OCI-LY1 (cell line): ENCODE measurements around the gene LYL1.

Experiments
- H2AFZ ChIP-seq: fragments of 200-600 bp; sonication (generic), shearing (Covaris generic); 2 replicates; pipeline ENCODE4 v1.6.0; 2014; ENCODE audit warnings: antibody characterized with exemption, mild to moderate bottlenecking, low read length
- H3F3A ChIP-seq: fragments of 200-600 bp; sonication (generic), shearing (Covaris generic); 2 replicates; pipeline ENCODE4 v1.6.0; 2014; ENCODE audit warnings: mild to moderate bottlenecking, antibody characterized with exemption, low read length, moderate library complexity; ENCODE audit not compliant: insufficient read depth
- H3K27ac ChIP-seq: fragments of 200-600 bp; sonication (generic); 2 replicates; pipeline ENCODE4 v1.5.1; 2014; ENCODE audit warnings: low read length, mixed run types, mild to moderate bottlenecking, low read depth; ENCODE audit not compliant: poor library complexity, severe bottlenecking
- H3K27me3 ChIP-seq: fragments of 200-600 bp; sonication (generic); 2 replicates; pipeline ENCODE4 v1.6.0; 2014; ENCODE audit warnings: antibody characterized with exemption, mild to moderate bottlenecking, low read length, moderate library complexity; ENCODE audit not compliant: insufficient read depth
- H3K36me3 ChIP-seq: fragments of 200-600 bp; sonication (generic); 2 replicates; pipeline ENCODE4 v1.6.1; 2014; ENCODE audit warnings: mild to moderate bottlenecking, antibody characterized with exemption, low read length, moderate library complexity, mixed read lengths; ENCODE audit not compliant: insufficient read depth
- H3K4me1 ChIP-seq: fragments of 200-600 bp; sonication (generic); 2 replicates; pipeline ENCODE4 v1.5.1; 2014; ENCODE audit warnings: mild to moderate bottlenecking, low read length, moderate library complexity; ENCODE audit not compliant: insufficient read depth, severe bottlenecking
- H3K4me2 ChIP-seq: fragments of 200-600 bp; sonication (generic), shearing (Covaris generic); 2 replicates; pipeline ENCODE4 v1.6.1; 2014; ENCODE audit warnings: low read length
- H3K4me3 ChIP-seq: fragments of 200-600 bp; sonication (generic); 2 replicates; pipeline ENCODE4 v1.5.1; 2014; ENCODE audit warnings: low read length, low read depth, mild to moderate bottlenecking, mixed read lengths; ENCODE audit not compliant: poor library complexity, severe bottlenecking
- H3K79me2 ChIP-seq: fragments of 200-600 bp; shearing (Covaris generic); 2 replicates; pipeline ENCODE4 v1.6.1; 2016; ENCODE audit warnings: mixed run types, low read length, mixed read lengths; ENCODE audit not compliant: insufficient read depth
- H3K9ac ChIP-seq: fragments of 200-600 bp; sonication (generic), shearing (Covaris generic); 2 replicates; pipeline ENCODE4 v1.6.1; 2014; ENCODE audit warnings: mild to moderate bottlenecking, low read length, mixed read lengths
- H3K9me2 ChIP-seq: fragments of 200-600 bp; sonication (generic), shearing (Covaris generic); 2 replicates; pipeline ENCODE4 v1.6.1; 2014; ENCODE audit warnings: low read depth, mild to moderate bottlenecking, low read length, mixed read lengths
- H3K9me3 ChIP-seq: fragments of 200-600 bp; shearing (Covaris generic); 2 replicates; pipeline ENCODE4 v1.6.1; 2014; ENCODE audit warnings: low read length, mixed read lengths
- H4K20me1 ChIP-seq: fragments of 200-600 bp; sonication (generic), shearing (Covaris generic); 2 replicates; pipeline ENCODE4 v1.6.0; 2016; ENCODE audit warnings: mild to moderate bottlenecking, low read length; ENCODE audit not compliant: insufficient read depth
- CTCF ChIP-seq: fragments of 200-600 bp; sonication (generic), shearing (Covaris generic); IDR thresholded peaks from 2 replicates; pipeline ENCODE4 v1.5.1; 2017; ENCODE audit warnings: mild to moderate bottlenecking, antibody characterized with exemption, low read length, moderate library complexity, mixed read lengths
- EZH2 ChIP-seq: fragments of 200-600 bp; sonication (generic), shearing (Covaris generic); IDR thresholded peaks from 2 replicates; pipeline ENCODE4 v1.8.0; 2017; ENCODE audit warnings: borderline replicate concordance, mixed run types, mild to moderate bottlenecking, antibody characterized with exemption, low read length, moderate library complexity, mixed read lengths

Gene LYL1

GRCh38 chr19:13102666-13103580 is at the start of gene LYL1:
Gene LYL1, minus strand, starts transcription at chr19:13102858. Its CDS starts 1,687 bp downstream, at chr19:13101171.
- no peak for TF ChIP-seq CTCF
- no peak for TF ChIP-seq EZH2
- Histone ChIP-seq H3K4me3 (peak within 1 kb of the TSS; percentile 62), H3F3A (0 out of 2 replicates have a peak, but pooled peaks cover 3% of the 10 kb centered on the region), H3K27ac (peak within 1 kb of the TSS; percentile 98), H3K9ac (peak within 1 kb of the TSS; percentile 69), H4K20me1 (no peaks in the 10 kb centered on the region), H3K4me2 (peak within 1 kb of the TSS; percentile 62), H2AFZ (no peak within 1 kb of the TSS), H3K36me3 (peaks cover 16% of the 10 kb centered on the region; the same call in 1 of the 2 replicates), H3K9me2 (no peaks in the 10 kb centered on the region), H3K9me3 (no peaks in the 10 kb centered on the region), H3K4me1 (peaks cover 78% of the 10 kb centered on the region), H3K79me2 (no peaks in the 10 kb centered on the region), H3K27me3 (no peaks in the 10 kb centered on the region; the same call in 1 of the 2 replicates)

DNA sequence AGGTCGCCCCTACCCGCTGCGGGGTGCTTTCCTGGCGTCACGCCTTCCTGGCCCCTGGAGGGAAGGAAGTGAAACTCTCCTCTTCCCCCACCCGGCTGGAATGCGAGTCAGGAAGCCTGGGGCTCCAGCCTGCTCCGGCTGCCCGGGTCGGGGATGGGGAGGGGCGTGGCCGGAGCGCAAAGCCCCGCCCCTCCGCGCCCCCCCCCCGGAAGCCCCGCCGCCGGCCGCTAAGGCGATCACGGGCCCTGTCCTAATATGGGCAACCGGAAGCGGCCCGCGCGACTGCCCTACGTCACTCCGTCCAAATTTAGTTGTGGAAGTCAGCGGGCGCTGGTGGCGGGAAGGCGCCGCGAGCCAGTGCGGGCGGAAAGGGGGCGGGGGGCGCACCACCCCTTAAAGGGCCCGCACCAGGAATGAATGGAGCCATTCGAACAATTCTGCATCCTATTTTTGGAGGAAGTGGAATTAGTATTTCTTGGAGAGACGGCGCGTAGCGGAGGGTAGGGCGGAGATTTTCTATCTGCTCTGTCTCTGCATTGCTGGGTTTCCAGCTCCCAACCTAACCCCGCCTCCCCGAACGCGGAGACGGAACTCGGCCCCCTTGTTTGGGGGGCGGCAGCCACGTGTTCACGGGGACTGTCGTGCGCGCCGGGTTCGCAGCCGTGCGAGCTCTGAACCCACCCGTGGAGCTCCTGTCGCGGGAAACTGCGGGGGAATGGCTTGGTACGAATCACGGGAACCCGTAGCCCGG is 49.1 kb upstream of the LYL1 start:
- no peak overlapping the region for H2AFZ ChIP-seq
- H4K20me1 ChIP-seq, result no peaks in the 10 kb centered on the region
- H3K4me1 ChIP-seq, result peaks cover 49% of the 10 kb centered on the region
- H3K9me2 ChIP-seq, result no peaks in the 10 kb centered on the region
- peaks cover 5% of the 10 kb centered on the region for H3F3A ChIP-seq
- TF ChIP-seq CTCF (no peak), EZH2 (no peak)
- H3K79me2 ChIP-seq, result no peaks in the 10 kb centered on the region
- peak overlapping the region; percentile 90 for H3K4me3 ChIP-seq
- H3K27ac ChIP-seq, result peak overlapping the region; percentile 91
- peak overlapping the region; percentile 94 for H3K4me2 ChIP-seq
- H3K9ac ChIP-seq, result peak overlapping the region; percentile 92
- no peaks in the 10 kb centered on the region for H3K27me3 ChIP-seq
- peaks cover 6% of the 10 kb centered on the region for H3K36me3 ChIP-seq
- no peaks in the 10 kb centered on the region for H3K9me3 ChIP-seq

- H3K36me3 ChIP-seq, result peaks cover 6% of the 10 kb centered on the region
- no peaks in the 10 kb centered on the region for H3K79me2 ChIP-seq
- H3K4me3 ChIP-seq, result peak overlapping the region; percentile 90
- peak overlapping the region; percentile 92 for H3K9ac ChIP-seq
- no peak for TF ChIP-seq CTCF
- TF ChIP-seq EZH2, result no peak
- peak overlapping the region; percentile 92 for H3K4me2 ChIP-seq
- H3F3A ChIP-seq, result 0 out of 2 replicates have a peak, but pooled peaks cover under 1% of the 10 kb centered on the region
- no peaks in the 10 kb centered on the region for H3K9me2 ChIP-seq
- H3K27me3 ChIP-seq, result no peaks in the 10 kb centered on the region
- no peaks in the 10 kb centered on the region for H4K20me1 ChIP-seq
- no peak overlapping the region for H2AFZ ChIP-seq
- peak overlapping the region; percentile 77 for H3K27ac ChIP-seq
- H3K9me3 ChIP-seq, result no peaks in the 10 kb centered on the region
- peaks cover 45% of the 10 kb centered on the region for H3K4me1 ChIP-seq
Measured at GRCh38 chr19:13150931-13151604, 48.4 kb upstream of the LYL1 start.
